NCI-H345 treated with DMSO at 0.1 percent for 48 hours (cell line): ENCODE data around the gene RASGRF1.
A peak's percentile ranks its signal among the peaks of the same experiment; 100 is the strongest.

Experiments used
- DNase-seq: peaks from one replicate; lab custom pipeline; 2025; ENCODE audit not compliant: unreplicated experiment; lab: John Stamatoyannopoulos, UW

The RASGRF1 gene

DNA sequence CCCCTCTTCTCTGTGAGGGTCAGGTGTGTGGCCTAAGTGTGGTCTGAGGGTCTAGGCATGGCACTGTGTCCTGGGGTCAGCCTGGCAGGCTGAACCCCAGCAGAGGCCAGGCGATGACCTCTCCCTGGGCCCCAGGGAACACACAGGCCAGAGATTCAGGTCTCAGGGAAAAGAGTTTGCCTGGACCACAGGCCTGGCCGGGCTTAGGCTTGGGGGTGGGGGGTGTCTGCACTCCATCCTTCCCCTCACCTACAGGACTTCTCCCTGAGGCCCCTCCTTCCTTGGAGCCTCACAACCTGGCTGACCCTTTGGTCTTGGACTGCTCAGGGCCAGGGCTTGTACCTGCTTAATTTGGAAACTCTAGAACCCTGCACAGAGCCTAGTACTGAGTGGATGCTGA is 21.8 kb downstream of the RASGRF1 start:
- no peak for DNase-seq

DNA sequence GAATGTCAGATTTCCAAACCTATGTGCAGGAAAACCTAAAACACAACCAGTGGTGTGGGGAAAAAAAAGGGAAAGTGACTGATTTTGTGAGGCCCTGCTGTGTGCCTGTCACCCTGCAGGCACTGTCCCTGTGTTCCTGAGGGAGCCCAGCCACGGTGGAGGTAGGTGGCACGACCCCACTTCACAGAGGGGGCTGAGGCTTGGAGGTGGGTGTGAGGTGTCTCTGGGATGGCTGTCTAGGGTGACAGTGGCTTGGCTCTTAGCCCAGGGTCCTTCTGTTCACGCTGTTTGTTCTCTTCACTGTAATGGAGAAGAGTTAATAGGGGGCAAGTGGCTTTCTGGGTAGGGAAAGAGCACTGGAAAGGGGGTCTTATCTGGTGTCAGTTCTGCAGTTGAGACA is 22.6 kb downstream of the RASGRF1 start:
- DNase-seq = no peak

DNA sequence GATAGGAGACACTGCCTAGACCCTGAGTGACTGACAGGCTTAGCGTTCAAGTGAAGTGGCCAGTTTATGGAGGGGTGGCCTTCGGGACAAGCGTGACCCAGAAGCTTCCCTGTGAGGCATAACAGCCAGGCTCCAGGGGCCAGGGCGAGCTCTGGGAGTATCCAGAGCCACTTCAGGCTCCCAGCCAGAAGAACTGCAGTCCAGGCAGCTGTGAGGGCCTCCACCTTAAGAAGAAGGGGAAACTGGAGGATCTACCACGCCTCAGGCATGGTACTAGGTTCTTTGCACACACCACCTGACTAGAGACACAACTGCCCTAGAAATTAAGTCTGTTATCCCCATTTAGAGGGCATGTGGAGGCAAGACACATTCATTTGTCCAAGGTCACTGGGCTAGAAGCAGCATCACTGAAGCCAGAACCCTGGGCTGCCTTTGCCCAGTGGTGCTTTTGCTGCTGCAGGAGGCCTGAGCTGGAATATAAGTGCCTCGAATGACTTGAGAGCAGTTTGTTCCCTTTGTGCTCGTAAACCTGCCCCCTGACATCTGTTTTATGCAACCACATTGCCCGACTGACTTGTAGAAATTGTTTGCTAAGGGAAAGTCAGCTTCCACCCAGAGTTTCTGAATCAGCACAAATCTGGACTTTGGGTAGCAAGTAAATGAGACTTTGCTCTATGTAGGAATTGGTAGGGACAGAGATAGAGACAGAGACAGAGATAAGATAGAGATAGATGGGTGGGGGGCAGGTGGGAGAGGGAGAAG is 23.3 kb downstream of the RASGRF1 start:
- no peak for DNase-seq

DNA sequence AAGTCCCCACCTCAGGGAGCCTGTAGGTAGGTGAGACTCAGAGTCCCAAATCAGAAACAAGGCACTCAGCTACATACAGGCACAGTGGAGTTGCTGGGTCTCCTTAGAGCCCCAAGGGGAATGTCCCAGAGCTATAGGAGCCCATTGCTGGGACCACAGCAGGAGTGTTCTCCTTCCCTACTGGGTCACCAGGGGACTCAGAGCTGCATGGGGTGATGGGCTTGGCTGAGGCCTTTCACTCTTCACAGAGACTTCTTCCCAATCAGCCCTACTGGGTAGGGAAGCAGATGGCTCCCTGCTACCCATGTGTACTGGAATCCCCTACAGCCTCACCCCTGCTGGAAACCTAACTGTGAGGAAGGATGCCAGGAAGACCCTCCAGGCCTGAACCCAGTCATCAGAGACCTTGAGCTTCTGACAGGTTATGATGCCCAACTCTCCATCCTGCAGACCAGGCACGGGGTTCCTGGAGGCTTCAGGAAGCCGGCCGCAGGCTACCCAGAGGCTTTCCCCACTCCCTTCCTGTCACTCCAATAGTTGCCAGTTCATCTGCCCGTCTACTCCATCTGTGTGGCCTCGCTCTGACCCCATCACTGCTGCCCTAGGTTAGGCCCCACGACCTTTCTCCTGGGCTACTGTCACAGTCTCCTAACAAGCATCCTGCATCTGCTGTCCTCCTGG is 24.0 kb downstream of the RASGRF1 start:
- no peak for DNase-seq

DNA sequence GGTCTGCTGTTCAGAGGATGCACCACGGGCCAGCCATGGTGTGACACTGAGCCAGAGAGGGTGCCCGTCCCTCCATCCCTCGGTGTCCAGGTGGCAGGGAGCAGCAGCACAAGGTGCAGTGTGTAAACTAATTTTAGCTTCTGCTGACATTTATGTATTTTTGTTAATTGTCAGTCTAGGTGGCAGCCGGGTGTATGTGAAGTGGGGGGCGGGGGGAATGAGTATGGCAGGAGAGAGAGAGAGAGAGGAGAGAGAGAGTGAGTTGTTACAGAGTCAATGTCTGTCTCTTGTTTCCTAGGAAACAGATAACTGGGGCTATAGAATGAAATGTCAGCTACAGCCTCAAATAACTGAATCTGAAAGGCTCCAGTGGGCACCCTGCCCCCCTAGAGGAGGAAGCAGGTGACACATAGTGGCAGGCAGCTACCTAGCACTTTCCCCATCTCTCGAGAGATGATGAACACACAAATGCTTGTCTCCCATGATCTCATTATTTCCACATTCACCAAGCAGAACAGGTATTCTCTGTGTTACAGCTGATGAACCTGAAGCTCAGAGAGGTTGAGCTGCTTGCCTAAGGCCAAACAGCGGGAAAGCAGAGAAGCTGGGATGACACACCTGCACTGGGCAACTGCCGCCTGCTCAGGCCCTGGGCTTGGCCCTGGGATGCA is 24.7 kb downstream of the RASGRF1 start:
- DNase-seq = no peak

DNA sequence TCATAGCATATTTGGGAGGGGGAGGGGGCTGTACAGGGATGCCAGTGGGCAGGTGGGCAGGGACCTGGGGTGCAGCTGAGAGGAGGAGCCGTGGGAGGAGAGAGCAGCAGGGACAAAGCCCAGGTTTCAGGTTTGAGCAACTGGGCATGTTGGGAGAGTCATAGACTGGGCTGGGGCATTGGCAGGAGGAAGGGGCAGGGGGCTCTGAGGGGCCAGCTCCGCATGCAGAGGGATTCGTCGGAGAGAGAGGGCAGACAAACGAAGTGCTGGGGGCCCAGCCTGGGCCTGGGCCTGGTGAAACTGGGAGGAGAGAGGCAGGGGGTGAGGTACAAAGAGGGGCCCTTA is 25.2 kb downstream of the RASGRF1 start:
- DNase-seq = no peak

DNA sequence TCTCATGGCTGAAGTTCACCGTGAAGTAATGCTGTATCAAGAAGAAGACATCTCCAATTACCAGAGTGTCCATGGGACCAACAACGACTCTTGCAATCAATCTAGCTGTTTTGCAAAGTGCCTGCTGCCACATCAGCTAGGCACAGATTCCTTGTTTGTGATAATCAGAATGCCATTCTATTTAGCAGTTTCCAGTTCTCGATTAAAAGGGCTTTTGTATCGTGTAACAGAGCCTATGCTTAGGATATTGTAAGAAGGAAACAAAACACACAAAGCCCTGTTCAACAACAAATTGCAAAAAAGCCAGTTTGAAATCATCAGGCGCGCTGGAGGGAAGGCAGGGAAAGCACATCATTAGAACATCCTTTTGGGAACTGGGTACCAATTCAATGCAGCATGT is 26.1 kb downstream of the RASGRF1 start:
- DNase-seq = no peak

DNA sequence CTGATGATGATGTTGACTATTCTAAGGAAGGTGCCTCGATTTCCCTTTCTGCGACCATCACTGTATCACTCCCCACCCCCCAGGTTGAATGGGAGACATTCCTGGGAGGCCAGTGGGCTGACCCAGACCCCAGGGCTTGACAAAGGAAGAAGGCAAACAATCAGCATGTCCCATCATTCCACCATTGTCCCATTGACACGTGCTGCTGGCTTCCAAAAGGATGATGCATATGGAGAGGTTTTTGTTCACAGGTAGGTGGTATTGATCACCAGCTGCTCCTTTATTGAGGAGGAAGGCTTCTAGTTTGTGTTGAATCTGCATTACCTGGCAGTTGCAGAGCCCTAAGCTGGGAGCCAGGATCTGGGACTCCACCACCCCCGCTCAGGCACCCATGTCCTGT is 30.4 kb downstream of the RASGRF1 start:
- peak; percentile 50 for DNase-seq

DNA sequence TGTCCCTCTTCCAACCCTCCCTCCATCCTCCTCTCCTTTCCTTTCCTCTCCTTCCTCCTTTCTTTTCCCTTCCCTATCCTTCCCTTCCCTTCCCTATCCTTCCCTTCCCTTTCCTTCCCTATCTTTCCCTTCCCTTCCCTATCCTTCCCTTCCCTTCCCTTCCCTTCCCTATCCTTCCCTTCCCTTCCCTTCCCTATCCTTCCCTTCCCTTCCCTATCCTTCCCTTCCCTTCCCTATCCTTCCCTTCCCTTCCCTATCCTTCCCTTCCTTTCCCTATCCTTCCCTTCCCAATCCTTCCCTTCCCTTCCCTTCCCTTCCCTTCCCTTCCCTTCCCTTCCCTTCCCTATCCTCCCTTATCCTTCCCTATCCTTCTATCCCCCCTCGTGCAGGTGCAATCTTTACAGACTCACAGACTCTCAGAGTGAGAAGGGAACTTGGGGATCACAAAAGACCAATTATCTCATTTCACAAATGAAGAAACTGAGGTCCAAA is 31.5 kb downstream of the RASGRF1 start:
- no peak for DNase-seq

DNA sequence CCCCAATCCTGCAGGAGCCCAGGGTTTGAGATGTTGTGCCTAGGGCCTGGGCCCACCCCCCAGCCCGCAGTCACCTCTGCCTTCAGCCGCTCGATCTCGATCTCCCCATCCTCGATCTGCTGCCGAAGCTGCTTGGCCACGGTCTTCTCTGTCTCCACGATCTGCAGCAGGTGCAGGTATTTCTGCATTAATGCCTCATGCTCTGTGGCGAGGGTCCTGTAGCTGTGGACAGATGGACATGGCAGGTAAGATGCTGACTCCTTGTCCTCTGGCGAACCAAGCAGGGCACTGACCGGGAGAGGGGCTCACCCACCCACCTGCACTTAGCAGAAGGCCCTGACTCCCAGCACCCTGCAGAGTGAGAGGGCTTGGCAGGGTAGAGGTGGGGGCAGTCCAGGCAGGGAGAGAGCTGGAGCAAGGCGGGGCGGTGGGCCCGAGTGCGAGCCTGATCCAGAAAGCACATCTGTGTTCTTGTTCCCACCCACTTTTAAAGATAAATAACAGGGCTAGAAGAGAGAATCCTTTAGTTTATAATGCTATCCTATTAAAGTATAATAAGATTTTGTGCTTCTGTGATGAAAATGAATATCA is 32.2 kb downstream of the RASGRF1 start:
- DNase-seq = no peak

DNA sequence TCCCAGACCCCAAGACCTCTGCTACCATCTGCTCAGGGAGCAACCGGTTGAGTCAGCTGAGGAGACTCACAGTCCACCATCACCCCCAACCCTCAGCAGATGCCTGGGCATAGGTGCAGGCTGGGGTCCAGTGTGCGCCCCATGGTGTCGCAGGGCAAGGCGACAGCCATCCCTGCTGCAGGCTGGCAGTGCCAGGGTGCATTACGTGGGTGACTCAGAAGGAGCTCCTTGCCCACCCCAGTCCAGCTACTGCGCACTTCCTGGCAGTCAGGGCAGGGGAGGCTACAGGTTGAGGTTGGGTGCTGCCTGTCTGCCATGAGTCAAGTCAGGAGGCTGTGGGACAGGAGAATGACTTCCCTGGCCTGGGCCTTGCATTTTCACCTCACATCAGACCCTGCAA is 33.5 kb downstream of the RASGRF1 start:
- DNase-seq = no peak

DNA sequence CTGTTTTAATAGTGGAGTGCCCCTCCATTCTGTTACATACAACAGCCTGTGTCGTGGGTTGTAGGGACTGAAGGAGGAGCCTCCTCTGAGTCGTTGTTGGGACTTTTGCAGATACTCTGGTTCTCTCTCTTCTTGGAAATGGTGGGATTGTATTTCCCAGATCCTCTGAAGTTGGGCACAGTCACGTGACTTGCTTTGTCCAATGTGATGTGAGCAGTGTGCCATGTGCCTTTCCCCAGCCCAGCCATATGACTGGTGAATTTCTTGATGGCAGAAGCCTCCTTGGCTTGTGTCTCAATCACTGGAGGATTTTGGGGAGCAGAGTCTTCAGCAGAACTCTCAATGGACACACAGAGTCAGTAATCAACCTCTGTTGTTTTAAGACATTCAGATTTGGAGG is 36.2 kb downstream of the RASGRF1 start:
- no peak for DNase-seq

DNA sequence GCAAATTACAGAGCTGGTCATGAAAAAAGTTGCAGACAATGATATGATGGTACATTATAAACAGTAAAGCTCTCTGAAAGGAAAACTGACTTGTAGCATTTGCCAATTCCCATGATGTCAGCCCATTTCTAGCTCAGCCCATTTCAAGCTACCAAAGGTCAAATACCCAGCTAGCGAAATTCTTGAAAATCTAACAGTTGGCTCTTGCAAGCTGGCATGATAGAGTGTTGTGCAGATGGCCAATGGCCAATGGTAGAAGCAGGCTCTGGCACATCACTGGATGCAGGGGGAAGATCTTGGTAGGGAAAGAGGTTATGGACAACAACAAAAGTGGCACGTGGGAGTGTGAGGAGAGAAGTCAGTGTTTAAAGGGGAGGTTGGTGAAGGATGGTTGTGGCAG is 36.7 kb downstream of the RASGRF1 start:
- no peak for DNase-seq

DNA sequence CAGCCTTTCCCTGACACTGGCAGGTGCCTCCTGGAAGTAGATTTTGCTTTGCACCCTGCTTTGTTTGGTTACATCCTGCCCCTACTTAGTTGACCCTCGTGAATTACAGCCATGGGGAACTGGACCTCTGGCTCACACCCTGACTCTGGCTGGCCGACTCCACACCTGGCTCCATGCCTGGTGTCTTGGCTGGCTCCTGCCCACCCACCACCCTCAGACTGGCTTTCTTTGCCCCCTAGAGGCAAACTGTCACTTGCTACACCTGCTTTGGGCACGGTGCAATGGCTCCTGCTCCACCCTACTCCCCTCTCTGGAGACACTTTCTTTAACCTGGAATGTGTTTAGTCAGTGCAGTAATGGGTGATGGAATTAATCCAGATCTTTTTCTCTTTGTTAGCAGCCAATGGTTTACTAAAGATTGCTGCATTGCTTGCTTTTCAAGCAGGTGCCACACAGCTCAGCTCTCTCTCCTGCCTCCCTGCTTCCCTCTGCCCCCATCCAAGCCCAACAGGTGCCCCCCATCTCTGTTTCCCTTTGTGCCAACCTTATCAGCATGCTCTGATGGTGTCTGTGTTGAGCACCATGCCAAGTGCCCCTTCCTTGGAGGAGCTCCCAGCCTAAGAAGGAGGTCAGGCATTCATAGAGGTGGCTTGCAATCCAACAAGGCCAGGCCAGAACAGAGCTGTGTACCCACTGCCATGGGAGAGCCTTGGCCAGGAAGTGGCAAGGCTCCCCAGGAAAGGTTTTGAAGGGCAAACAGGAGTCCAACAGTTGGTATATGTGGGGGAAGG is 38.4 kb downstream of the RASGRF1 start:
- DNase-seq = no peak

DNA sequence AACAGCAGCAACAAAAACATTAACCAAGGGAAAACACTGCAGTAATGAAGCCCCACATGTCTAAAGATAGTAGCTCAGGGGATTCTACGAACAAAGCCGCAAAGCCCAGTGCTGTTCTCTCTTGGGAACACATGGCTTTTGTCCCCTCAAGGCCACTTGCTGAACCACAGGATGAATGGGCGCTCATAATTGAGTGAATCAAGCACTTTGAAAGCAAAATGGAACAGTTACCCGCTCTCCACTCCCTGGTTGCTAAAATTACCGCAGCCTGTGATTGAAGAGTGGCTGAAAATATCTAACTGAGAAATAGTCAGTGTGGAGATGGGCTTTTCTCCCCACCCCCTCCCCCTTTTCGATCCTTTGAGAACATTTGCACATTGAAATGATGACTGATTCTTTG is 39.6 kb downstream of the RASGRF1 start:
- DNase-seq = no peak

DNA sequence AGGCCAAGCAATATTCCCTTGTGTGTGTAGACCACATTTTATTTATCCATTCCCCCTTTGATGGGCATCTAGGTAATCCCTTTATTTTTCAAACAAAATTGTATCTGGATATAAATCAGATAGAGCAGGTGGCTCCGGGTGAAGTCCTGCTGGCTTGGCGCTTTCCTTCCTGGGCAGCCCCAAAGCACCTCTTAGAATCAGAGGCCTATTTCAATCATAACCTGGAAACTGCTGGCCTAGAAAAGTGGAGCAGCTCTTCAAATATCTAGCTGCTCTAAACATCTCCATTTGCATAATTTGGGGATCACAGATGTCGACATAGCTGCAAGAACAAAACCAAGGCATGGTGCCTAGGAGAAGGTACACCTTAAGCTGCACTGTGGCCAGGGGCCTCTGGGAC is 40.2 kb downstream of the RASGRF1 start:
- no peak for DNase-seq

DNA sequence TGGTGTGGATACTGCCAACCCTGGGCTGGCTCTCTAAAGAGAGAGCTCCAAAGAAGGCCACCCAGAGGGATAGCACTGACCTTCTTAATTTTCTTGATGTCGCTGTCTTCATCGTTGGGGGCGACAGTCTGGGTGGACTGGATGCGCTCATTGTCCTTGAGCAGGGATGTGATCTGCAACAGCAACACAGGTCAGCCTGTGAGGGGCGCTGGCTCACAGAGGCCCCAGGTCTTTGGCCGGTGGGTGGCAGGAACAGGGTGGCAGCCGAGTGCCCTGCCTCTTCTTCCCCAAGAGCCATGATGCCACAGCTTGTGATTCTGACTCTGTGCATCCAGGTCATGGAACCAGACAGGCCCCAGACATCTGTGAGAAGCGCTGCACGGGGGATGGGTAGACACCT is 41.2 kb downstream of the RASGRF1 start:
- DNase-seq = no peak

DNA sequence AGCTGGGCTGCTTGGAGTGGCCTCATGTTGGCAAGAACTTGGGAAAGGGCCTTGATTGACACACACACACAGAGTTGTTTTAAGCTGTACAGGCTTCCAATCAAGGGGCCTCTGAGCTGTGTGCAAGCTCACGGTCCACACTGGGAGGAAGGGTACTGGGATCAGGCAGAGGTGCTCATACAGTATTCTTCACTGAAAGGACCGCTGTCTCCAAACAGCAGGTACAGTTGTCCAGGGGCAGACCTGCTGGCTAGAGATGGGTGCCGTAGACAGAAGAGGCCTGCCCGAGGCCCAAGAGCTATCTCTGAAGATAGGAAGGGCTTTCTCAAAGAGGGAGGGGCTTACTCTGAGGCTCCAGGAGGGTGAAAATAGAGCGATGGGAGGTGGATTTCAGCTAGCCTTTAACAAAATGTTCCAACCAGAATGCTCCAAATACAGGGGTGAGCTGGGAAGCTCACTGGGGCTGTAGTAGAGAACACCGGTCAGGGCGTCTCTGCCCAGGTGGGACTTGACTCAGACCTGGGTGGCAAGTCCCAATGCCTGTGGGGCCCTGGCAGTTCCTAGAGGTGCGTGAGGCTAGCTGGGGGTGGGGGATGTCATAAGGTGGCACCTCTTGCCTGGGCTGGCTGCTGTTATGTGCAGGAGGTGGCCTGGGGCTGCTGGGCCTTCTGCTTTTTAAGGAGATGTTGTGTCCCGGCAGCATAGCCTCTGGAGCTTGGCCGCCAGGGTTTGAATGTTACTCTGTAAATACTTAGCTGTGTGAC is 42.7 kb downstream of the RASGRF1 start:
- DNase-seq = no peak

DNA sequence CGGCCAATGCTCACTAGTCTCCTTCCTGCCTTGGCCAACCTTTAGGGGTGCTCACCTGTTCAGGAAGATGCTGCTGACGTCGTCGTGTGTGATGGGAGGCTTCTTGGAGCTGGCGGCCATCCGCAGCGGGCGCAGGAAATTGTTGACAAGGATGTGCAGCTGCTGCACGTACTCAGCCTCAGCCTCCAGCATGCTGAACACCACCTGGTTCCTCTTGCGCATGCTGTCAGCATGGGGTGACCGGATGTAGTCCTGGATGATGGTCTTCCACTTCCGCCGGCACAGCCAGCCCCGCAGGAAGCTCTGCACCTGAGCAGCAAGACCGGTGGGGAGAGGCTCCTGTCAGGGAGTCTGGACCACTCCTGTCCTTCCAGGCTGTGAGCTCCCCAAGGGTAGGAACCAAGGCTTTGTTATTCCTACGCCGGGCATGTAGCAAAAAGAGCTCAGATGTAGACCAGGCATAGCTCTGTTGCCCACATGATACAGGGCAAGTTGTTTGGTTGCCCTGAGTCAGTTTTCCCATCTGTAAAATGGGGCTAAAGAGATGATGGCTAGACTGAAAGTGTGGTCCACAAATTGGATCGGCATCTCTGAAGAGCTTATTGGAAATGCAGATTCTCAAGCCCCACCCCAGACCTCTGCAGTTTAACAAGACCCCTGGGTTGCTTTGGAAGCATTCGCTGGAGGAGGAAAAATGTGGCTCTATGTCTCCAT is 43.7 kb downstream of the RASGRF1 start:
- no peak for DNase-seq

DNA sequence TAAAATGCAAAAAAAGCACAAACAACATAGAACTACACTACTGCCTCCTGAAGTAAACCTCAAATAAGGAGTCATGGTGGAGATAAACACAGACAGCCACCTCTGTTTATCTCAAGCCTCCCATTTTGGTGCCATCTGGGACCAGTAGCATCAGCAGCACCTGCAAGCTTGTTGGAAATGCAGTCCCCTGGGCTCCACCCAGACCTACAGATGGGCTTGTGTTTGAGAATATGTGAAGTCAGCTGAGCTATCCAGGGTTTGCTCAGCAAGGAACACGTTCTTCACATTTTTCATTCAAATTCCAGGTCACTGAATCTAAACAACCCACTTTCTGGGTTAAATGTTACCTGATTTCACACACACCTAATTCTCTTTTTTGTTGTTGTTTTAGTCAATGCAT is 45.5 kb downstream of the RASGRF1 start:
- no peak for DNase-seq
